HAP-1 (cell line): ENCODE measurements around the gene IMPACT.

Experiments used
- DNase-seq, 2 experiments: peaks; one replicate each; pipeline ENCODE4 v3.0.0-alpha.2; 2016 to 2020; ENCODE audit warnings: low spot score in 2 of 2
- H3K27me3 ChIP-seq: fragments of 250-450 bp; sonication (Bioruptor Pico); 2 replicates; pipeline ENCODE4 v1.5.1; 2020; ENCODE audit warnings: low read depth, mild to moderate bottlenecking, moderate library complexity
- H3K36me3 ChIP-seq: fragments of 250-450 bp; sonication (Bioruptor Pico); replicated peaks from 2 replicates; pipeline ENCODE4 v1.5.1; 2020; ENCODE audit warnings: mild to moderate bottlenecking
- H3K4me1 ChIP-seq: fragments of 250-450 bp; sonication (Bioruptor Pico); 2 replicates; pipeline ENCODE4 v1.5.1; 2020; ENCODE audit warnings: mild to moderate bottlenecking
- H3K4me3 ChIP-seq: fragments of 250-450 bp; sonication (Bioruptor Pico); 2 replicates; pipeline ENCODE4 v1.5.1; 2020; ENCODE audit warnings: mild to moderate bottlenecking, moderate library complexity
- H3K9me3 ChIP-seq: fragments of 250-450 bp; sonication (Bioruptor Pico); 2 replicates; pipeline ENCODE4 v1.5.1; 2020; ENCODE audit warnings: mild to moderate bottlenecking, moderate library complexity
- in situ Hi-C: fragments of 300-500 bp; cut with MboI; formaldehyde crosslinking; loops from 3 replicates; pipeline ENCODE4 v1.14.3; 2020; ENCODE audit warnings: low sequenced_read_pairs, inconsistent platforms, mixed read lengths

The IMPACT gene

DNA sequence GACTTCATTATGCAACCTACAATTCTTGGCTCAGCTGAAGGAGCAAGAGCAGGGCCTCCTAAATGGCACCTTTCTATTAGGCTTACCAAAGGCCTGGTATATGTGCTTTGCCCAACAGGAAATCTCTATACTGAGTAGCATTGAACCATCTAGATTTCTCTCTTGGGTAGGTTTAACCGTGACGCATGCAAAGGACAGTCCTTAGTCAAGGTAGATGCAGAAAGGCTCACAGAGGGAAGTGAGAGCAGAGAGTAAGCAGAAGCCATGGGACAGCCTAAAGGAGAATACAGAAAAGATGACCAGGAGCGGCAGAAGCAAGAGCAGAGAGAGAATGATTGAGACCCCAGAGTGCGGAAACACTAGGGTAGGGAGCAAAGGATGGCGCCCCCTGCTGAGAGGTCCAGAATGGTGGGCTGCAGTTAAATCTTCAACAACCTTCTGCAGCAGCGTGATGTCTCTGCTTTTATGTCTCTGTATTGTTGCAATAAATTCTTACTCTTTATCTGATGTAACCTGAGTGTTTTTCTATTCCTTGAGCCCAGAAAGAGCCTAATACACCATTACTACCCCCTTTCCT, 24.2 kb upstream of the IMPACT start:
- H3K4me3 ChIP-seq, result no peak overlapping the region
- H3K9me3 ChIP-seq, result no peaks in the 10 kb centered on the region
- DNase-seq, result peak in 1 of 2 experiments; percentile 44
- H3K4me1 ChIP-seq, result peaks cover 24% of the 10 kb centered on the region
- in situ Hi-C loops, result no loop called here
- H3K36me3 ChIP-seq, result no peaks in the 10 kb centered on the region
- no peaks in the 10 kb centered on the region for H3K27me3 ChIP-seq

- no peak overlapping the region for H3K4me3 ChIP-seq
- H3K36me3 ChIP-seq, result no peaks in the 10 kb centered on the region
- no peaks in the 10 kb centered on the region for H3K9me3 ChIP-seq
- in situ Hi-C loops, result no loop called here
- peaks cover 22% of the 10 kb centered on the region for H3K4me1 ChIP-seq
- DNase-seq, result no peak
- no peaks in the 10 kb centered on the region for H3K27me3 ChIP-seq
Observed at GRCh38 chr18:24403076-24403475, 23.4 kb upstream of the IMPACT start.

- DNase-seq, result no peak
- Histone ChIP-seq H3K9me3 (no peaks in the 10 kb centered on the region), H3K4me1 (peaks cover 16% of the 10 kb centered on the region), H3K36me3 (no peaks in the 10 kb centered on the region), H3K4me3 (no peak overlapping the region), H3K27me3 (no peaks in the 10 kb centered on the region)
- in situ Hi-C loops, result no loop called here
Observed at GRCh38 chr18:24404591-24404990, 21.9 kb upstream of the IMPACT start.

DNA sequence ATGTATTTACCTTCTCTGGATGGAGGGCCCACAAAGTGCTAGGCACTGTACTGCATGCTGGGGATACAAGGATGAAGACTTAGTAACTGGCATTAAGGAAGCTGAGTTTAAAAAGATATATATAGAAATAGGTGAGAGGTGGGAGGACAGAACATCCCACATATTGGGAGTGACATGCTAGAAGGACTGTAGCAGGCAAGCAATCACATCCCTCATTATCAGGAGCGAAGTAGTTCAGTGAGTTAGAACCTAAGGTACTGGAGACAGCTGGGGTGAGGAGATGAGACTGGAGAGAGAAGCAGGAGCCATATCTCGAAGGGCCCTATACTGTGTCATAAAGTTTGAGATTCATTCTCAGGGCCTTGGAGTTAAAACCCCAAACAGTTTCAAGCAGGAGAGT, 18.0 kb upstream of the IMPACT start:
- DNase-seq, result no peak
- no peaks in the 10 kb centered on the region for H3K36me3 ChIP-seq
- in situ Hi-C loops, result no loop called here
- H3K4me3 ChIP-seq, result no peak overlapping the region
- H3K9me3 ChIP-seq, result no peaks in the 10 kb centered on the region
- peaks cover 9% of the 10 kb centered on the region for H3K4me1 ChIP-seq
- no peaks in the 10 kb centered on the region for H3K27me3 ChIP-seq

DNA sequence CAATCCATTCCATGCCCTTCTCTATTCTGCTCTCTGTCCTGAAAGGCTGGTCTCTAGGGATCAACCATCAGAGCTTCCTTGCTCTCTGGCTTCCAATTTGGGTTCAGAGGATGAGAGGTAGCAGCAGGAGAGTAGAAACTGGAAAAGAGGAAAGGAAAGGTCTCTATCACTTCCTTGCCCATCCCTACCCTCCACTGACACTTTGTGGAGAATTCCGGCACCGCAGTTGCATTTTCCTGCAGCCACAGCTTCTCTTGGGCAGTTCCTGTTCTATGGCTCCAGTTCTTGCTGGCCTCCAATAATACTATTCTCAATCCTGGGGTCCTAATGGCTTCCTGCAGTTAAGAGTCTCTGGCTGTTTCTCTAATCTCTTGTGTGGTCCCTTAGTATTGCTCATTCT, 13.3 kb upstream of the IMPACT start:
- Histone ChIP-seq H3K4me3 (no peak overlapping the region), H3K36me3 (no peaks in the 10 kb centered on the region), H3K27me3 (no peaks in the 10 kb centered on the region), H3K9me3 (no peaks in the 10 kb centered on the region), H3K4me1 (peaks cover 9% of the 10 kb centered on the region)
- DNase-seq, result peak in 1 of 2 experiments; percentile 24
- in situ Hi-C loops, result no loop called here

DNA sequence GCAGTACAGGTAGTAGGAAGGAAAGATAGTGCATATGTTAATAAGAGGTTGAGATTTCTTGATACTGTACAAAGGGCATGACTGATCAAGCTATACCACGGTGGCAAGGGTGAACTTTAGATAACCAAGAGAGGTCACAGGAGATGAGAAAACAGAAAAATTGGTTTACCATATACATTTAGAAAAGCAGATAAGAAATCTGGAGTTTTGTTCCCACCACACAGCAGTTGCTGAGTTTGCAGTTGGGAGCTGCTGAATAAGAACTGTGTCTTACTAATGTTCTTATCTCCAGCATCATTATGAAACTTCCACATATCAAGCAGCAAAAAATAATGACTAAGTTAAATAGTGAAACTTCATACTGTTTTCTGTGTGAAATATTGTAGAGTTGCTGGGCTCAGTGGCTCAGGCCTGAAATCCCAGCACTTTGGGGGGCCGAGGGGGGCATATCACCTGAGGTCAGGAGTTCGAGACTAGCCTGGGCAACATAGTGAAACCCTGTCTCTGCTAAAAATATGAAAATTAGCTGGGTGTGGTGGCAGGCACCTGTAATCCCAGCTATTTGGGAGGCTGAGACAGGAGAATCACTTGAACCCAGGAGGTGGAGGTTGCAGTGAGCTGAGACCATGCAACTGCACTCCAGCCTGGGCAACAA, 12.0 kb upstream of the IMPACT start:
- H3K27me3 ChIP-seq, result no peaks in the 10 kb centered on the region
- no peak overlapping the region for H3K4me3 ChIP-seq
- no peaks in the 10 kb centered on the region for H3K36me3 ChIP-seq
- H3K9me3 ChIP-seq, result no peaks in the 10 kb centered on the region
- peaks cover 7% of the 10 kb centered on the region for H3K4me1 ChIP-seq
- in situ Hi-C loops, result no loop called here
- DNase-seq, result no peak

- Histone ChIP-seq H3K4me3 (no peak overlapping the region), H3K27me3 (no peaks in the 10 kb centered on the region), H3K9me3 (no peaks in the 10 kb centered on the region), H3K36me3 (no peaks in the 10 kb centered on the region), H3K4me1 (no peaks in the 10 kb centered on the region)
- DNase-seq, result no peak
- in situ Hi-C loops, result no loop called here
Observed at GRCh38 chr18:24417480-24417879, 9.0 kb upstream of the IMPACT start.

GRCh38 chr18:24420551-24420950, 5.9 kb upstream of the IMPACT start:
- H3K4me1 ChIP-seq, result no peaks in the 10 kb centered on the region
- no peaks in the 10 kb centered on the region for H3K36me3 ChIP-seq
- no peak overlapping the region for H3K4me3 ChIP-seq
- in situ Hi-C loops, result no loop called here
- H3K9me3 ChIP-seq, result no peaks in the 10 kb centered on the region
- no peak for DNase-seq
- H3K27me3 ChIP-seq, result no peaks in the 10 kb centered on the region

DNA sequence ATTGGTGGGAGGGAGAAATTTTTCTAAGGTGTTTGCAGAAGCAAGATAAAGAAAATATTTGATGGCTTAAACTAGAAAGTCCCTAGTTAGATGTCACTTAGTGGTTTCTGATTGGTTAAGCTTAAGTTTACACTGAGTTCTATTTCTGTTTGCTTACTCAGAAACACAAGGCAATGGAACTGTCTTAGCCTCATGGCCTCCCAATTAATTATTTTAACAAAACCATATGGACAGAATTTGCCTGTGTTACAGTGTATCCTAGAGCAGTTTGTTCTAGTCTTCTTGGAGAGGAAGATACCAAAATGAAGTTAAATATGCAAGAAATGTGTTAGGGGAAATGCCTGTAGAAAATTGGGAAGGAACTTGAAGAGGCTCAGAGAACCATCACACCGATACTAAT, 4.6 kb upstream of the IMPACT start:
- Histone ChIP-seq H3K9me3 (peaks cover 3% of the 10 kb centered on the region; the same call in 1 of the 2 replicates), H3K4me1 (peaks cover 4% of the 10 kb centered on the region; the same call in 1 of the 2 replicates), H3K36me3 (no peaks in the 10 kb centered on the region), H3K27me3 (no peaks in the 10 kb centered on the region), H3K4me3 (no peak overlapping the region)
- DNase-seq, result no peak
- in situ Hi-C loops, result no loop called here

DNA sequence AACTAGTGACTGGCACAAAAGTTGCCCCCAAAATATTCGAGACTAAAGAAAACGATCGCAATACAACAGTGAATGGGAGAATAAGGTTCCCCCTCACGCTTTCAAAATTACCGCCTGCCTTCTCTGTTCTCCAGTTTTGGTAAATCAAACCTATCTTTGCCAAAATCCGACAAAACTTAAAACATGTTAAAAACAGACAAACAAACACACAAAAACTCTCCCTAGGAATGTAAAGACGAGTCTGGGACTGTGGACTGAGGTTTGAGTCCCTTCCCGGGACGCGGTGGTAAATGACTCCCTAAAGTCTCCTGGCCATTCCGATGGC, 435 bp upstream of the IMPACT start:
- Histone ChIP-seq H3K27me3 (no peaks in the 10 kb centered on the region), H3K4me1 (peaks cover 13% of the 10 kb centered on the region), H3K4me3 (peak overlapping the region; percentile 69), H3K9me3 (peaks cover 3% of the 10 kb centered on the region; the same call in 1 of the 2 replicates), H3K36me3 (peaks cover 11% of the 10 kb centered on the region)
- no peak for DNase-seq
- in situ Hi-C loops, result no loop called here

GRCh38 chr18:24427484-24427883, 1.0 kb downstream of the IMPACT start:
- in situ Hi-C loops, result no loop called here
- peaks cover 3% of the 10 kb centered on the region; the same call in 1 of the 2 replicates for H3K9me3 ChIP-seq
- no peaks in the 10 kb centered on the region for H3K27me3 ChIP-seq
- peaks cover 19% of the 10 kb centered on the region for H3K36me3 ChIP-seq
- H3K4me3 ChIP-seq, result peak overlapping the region; percentile 69
- DNase-seq, result peak in 1 of 2 experiments; percentile 18
- peaks cover 13% of the 10 kb centered on the region for H3K4me1 ChIP-seq

DNA sequence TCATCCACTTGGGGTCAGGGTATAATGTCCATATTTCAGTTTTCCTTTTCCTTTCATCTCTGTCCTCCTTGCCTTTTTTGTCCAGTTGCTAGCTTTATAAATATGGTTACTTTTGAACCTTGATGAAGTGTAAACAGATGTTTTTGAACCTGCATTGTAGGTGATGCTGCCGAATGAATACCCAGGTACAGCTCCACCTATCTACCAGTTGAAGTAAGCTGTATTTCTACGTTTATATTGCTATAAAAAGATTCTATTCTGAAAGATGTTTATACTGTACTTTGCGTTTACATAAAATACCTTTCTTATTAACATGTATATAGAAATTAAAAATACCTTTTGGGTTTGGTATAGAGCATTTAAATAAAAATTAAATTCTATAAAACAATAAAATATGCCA, 2.2 kb downstream of the IMPACT start:
- in situ Hi-C loops, result no loop called here
- Histone ChIP-seq H3K36me3 (peaks cover 22% of the 10 kb centered on the region), H3K4me1 (peaks cover 13% of the 10 kb centered on the region), H3K4me3 (no peak overlapping the region), H3K27me3 (no peaks in the 10 kb centered on the region), H3K9me3 (peaks cover 3% of the 10 kb centered on the region; the same call in 1 of the 2 replicates)
- DNase-seq, result no peak

DNA sequence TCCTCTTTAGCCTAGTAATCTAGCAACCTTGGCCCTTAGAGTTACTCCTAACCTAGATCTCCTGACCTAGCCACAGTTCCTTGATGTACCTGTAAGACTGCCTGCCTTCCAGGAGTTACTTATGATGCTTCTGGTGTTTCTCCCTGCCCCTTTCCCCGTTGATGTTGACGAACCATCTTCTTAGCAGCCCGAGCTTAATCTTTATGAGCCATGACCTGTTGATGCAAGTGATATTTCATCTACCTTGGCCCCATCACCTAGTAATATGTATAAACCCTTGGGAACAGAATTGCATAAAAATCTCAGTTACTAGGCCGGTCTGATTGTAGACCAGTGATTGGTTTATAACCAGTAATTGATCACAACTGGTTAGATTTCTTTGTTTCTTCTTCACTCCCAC, 2.7 kb downstream of the IMPACT start:
- Histone ChIP-seq H3K36me3 (peaks cover 22% of the 10 kb centered on the region), H3K4me3 (no peak overlapping the region), H3K4me1 (peaks cover 13% of the 10 kb centered on the region), H3K9me3 (peaks cover 3% of the 10 kb centered on the region; the same call in 1 of the 2 replicates), H3K27me3 (no peaks in the 10 kb centered on the region)
- in situ Hi-C loops, result no loop called here
- no peak for DNase-seq

DNA sequence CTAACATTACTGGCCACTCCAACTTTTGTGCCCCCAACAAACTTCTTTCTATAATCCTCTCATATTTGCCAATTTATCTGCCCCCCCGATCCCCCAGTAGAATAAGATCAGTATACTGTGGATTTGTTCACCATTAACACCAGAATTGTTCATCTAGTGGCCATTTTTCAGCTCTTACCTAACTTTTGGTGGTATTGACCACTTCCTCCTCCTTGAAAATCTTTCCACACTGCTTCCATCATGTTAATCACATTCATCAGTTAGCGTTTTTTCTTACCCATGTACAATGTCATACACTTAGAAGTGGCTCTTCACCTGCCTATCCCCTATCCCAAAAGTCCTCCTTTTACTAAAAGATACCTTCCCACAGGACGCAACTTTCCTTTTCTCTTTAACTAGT, 6.1 kb downstream of the IMPACT start:
- Histone ChIP-seq H3K4me1 (peaks cover 17% of the 10 kb centered on the region), H3K36me3 (peaks cover 28% of the 10 kb centered on the region), H3K27me3 (no peaks in the 10 kb centered on the region), H3K9me3 (no peaks in the 10 kb centered on the region), H3K4me3 (no peak overlapping the region)
- no peak for DNase-seq
- in situ Hi-C loops, result no loop called here

- Histone ChIP-seq H3K9me3 (no peaks in the 10 kb centered on the region), H3K27me3 (no peaks in the 10 kb centered on the region), H3K36me3 (peaks cover 38% of the 10 kb centered on the region), H3K4me3 (no peak overlapping the region), H3K4me1 (peaks cover 11% of the 10 kb centered on the region)
- in situ Hi-C loops, result no loop called here
- peak in 1 of 2 experiments; percentile 60 for DNase-seq
Observed at GRCh38 chr18:24436939-24437338, 10.5 kb downstream of the IMPACT start.
